HEK293 (cell line): ENCODE results near the gene CACNA2D4.
A peak's percentile ranks its signal among the peaks of the same experiment; 100 is the strongest.

Source experiments
- CTCF ChIA-PET: fragments of 350-600 bp; formaldehyde crosslinking; extraction: SDS; loops from one replicate; lab custom pipeline; 2021; ENCODE audit warnings: antibody characterized with exemption; lab: Yijun Ruan, JAX
- POLR2A ChIA-PET: fragments of 300-600 bp; formaldehyde crosslinking; extraction: SDS; loops from one replicate; lab custom pipeline; 2020; ENCODE audit warnings: antibody characterized with exemption, inconsistent platforms; lab: Yijun Ruan, JAX
- H3K27ac ChIP-seq: fragments of 200-500 bp; sonication (Bioruptor generic); 2 replicates; pipeline ENCODE4 v1.5.1; 2014; ENCODE audit warnings: low read depth, low read length, control low read depth, inconsistent platforms; ENCODE audit errors: extremely low read depth
- H3K36me3 ChIP-seq, 2 experiments: fragments of 200-500 bp in 1 of 2; sonication (Bioruptor generic) in 1 of 2; 1 replicate in 1 of 2; 2 replicates in 1 of 2; pipeline ENCODE4 v1.5.1; 2014 to 2017; ENCODE audit warnings: inconsistent platforms in 2 of 2, low read length in 2 of 2; ENCODE audit not compliant: control insufficient read depth in 2 of 2, insufficient read depth in 1 of 2
- H3K4me1 ChIP-seq: fragments of 200-500 bp; sonication (Bioruptor generic); 2 replicates; pipeline ENCODE4 v1.5.1; 2014; ENCODE audit warnings: mild to moderate bottlenecking, low read length, inconsistent platforms; ENCODE audit not compliant: control insufficient read depth, insufficient read depth
- H3K4me3 ChIP-seq: 2 replicates; pipeline ENCODE4 v1.5.1; 2011; ENCODE audit warnings: low read depth, mild to moderate bottlenecking, control low read depth, low read length, moderate library complexity
- H3K9me3 ChIP-seq: fragments of 200-500 bp; sonication (Bioruptor generic); 2 replicates; pipeline ENCODE4 v1.5.1; 2014; ENCODE audit warnings: low read depth, low read length, inconsistent platforms; ENCODE audit not compliant: control insufficient read depth, insufficient read depth
- BCL11B ChIP-seq: fragments of 450-650 bp; formaldehyde crosslinking; IDR thresholded peaks from 2 replicates; pipeline ENCODE4 v1.5.1; 2016; ENCODE audit warnings: low read depth, missing biosample characterization, missing genetic modification characterization
- GLI4 ChIP-seq: fragments of 450-650 bp; formaldehyde crosslinking; IDR thresholded peaks from 2 replicates; pipeline ENCODE4 v1.5.1; 2016; ENCODE audit warnings: missing biosample characterization, missing genetic modification characterization
- GLIS1 ChIP-seq: fragments of 450-650 bp; formaldehyde crosslinking; IDR thresholded peaks from 2 replicates; pipeline ENCODE4 v1.5.1; 2016; ENCODE audit warnings: missing biosample characterization, missing genetic modification characterization
- INSM2 ChIP-seq: fragments of 450-650 bp; formaldehyde crosslinking; IDR thresholded peaks from 2 replicates; pipeline ENCODE4 v1.5.1; 2016; ENCODE audit warnings: missing biosample characterization, missing genetic modification characterization
- MZF1 ChIP-seq: fragments of 450-650 bp; formaldehyde crosslinking; IDR thresholded peaks from 2 replicates; pipeline ENCODE4 v1.5.1; 2017; ENCODE audit warnings: missing biosample characterization, missing genetic modification characterization, borderline replicate concordance
- PRDM1 ChIP-seq: fragments of 450-650 bp; formaldehyde crosslinking; IDR thresholded peaks from 2 replicates; pipeline ENCODE4; 2016; ENCODE audit warnings: missing biosample characterization, missing genetic modification characterization
- REPIN1 ChIP-seq: fragments of 450-650 bp; formaldehyde crosslinking; IDR thresholded peaks from 2 replicates; pipeline ENCODE4 v1.5.1; 2017; ENCODE audit warnings: missing biosample characterization, missing genetic modification characterization, low read depth
- REST ChIP-seq: fragments of 450-650 bp; formaldehyde crosslinking; IDR thresholded peaks from 2 replicates; pipeline ENCODE4 v1.5.1; 2016; ENCODE audit warnings: missing biosample characterization, missing genetic modification characterization
- SP3 ChIP-seq: fragments of 450-650 bp; formaldehyde crosslinking; IDR thresholded peaks from 2 replicates; pipeline ENCODE4 v1.5.1; 2016; ENCODE audit warnings: missing biosample characterization, missing genetic modification characterization
- ZBTB1 ChIP-seq: fragments of 450-650 bp; formaldehyde crosslinking; IDR thresholded peaks from 2 replicates; pipeline ENCODE4 v1.5.1; 2016; ENCODE audit warnings: missing biosample characterization, missing genetic modification characterization
- ZIC2 ChIP-seq: fragments of 450-650 bp; formaldehyde crosslinking; IDR thresholded peaks from 2 replicates; pipeline ENCODE4 v1.5.1; 2016; ENCODE audit warnings: missing biosample characterization, missing genetic modification characterization
- ZNF133 ChIP-seq: fragments of 450-650 bp; formaldehyde crosslinking; IDR thresholded peaks from 2 replicates; pipeline ENCODE4 v1.5.1; 2016; ENCODE audit warnings: missing biosample characterization, missing genetic modification characterization
- ZNF155 ChIP-seq: fragments of 450-650 bp; formaldehyde crosslinking; IDR thresholded peaks from 2 replicates; pipeline ENCODE4 v1.5.1; 2016; ENCODE audit warnings: missing biosample characterization, missing genetic modification characterization
- ZNF16 ChIP-seq: fragments of 450-650 bp; formaldehyde crosslinking; IDR thresholded peaks from 2 replicates; pipeline ENCODE4 v1.5.1; 2016; ENCODE audit warnings: low read depth, missing biosample characterization, missing genetic modification characterization
- ZNF274 ChIP-seq, 2 experiments: fragments of 200-500 bp in 1 of 2; fragments of 450-650 bp in 1 of 2; sonication (Bioruptor generic) in 1 of 2; formaldehyde crosslinking in 1 of 2; IDR thresholded peaks; 2 replicates each; pipeline versions ENCODE4 v1.5.1 to v1.6.1; 2014 to 2016; ENCODE audit warnings: borderline replicate concordance in 1 of 2, inconsistent platforms in 1 of 2, low read length in 1 of 2, missing biosample characterization in 1 of 2, missing genetic modification characterization in 1 of 2
- ZNF514 ChIP-seq: fragments of 450-650 bp; formaldehyde crosslinking; IDR thresholded peaks from 2 replicates; pipeline ENCODE4 v1.5.1; 2016; ENCODE audit warnings: missing biosample characterization, missing genetic modification characterization
- ZNF624 ChIP-seq: fragments of 450-650 bp; formaldehyde crosslinking; IDR thresholded peaks from 2 replicates; pipeline ENCODE4 v1.5.1; 2017; ENCODE audit warnings: missing biosample characterization, missing genetic modification characterization
- ZNF629 ChIP-seq: fragments of 450-650 bp; formaldehyde crosslinking; IDR thresholded peaks from 2 replicates; pipeline ENCODE4 v1.5.1; 2017; ENCODE audit warnings: missing biosample characterization, missing genetic modification characterization
- ZNF677 ChIP-seq: fragments of 450-650 bp; IDR thresholded peaks from 2 replicates; pipeline ENCODE4 v1.5.0; 2018; ENCODE audit warnings: missing biosample characterization, mild to moderate bottlenecking, missing genetic modification characterization, moderate library complexity
- ZNF701 ChIP-seq: fragments of 450-650 bp; formaldehyde crosslinking; IDR thresholded peaks from 2 replicates; pipeline ENCODE4 v1.5.1; 2016; ENCODE audit warnings: missing biosample characterization, missing genetic modification characterization
- ZNF707 ChIP-seq: fragments of 450-650 bp; formaldehyde crosslinking; IDR thresholded peaks from 2 replicates; pipeline ENCODE4 v1.5.1; 2016; ENCODE audit warnings: missing biosample characterization, missing genetic modification characterization

The CACNA2D4 gene

GRCh38 chr12:1830981-1831963 lies 87.2 kb downstream of the CACNA2D4 start:
- no peaks in the 10 kb centered on the region for H3K36me3 ChIP-seq
- no peaks in the 10 kb centered on the region for H3K4me1 ChIP-seq
- no peak overlapping the region for H3K4me3 ChIP-seq
- POLR2A ChIA-PET, result no interaction called here
- no peaks in the 10 kb centered on the region for H3K9me3 ChIP-seq
- H3K27ac ChIP-seq, result no peak overlapping the region
- TF ChIP-seq ZNF514 (tag by site-specific recombination) (no peak), ZNF677 (tag by site-specific recombination) (no peak), REST (peak; percentile 94), ZNF624 (tag by site-specific recombination) (no peak)
- CTCF ChIA-PET, result interaction anchor here (0.6 kb wide), 1 partner anchor 460 kb away, joined by 4 read pairs; no protein-coding TSS in a partner anchor

GRCh38 chr12:1830401-1830845 lies 88.0 kb downstream of the CACNA2D4 start:
- Histone ChIP-seq H3K4me3 (no peak overlapping the region), H3K27ac (no peak overlapping the region), H3K36me3 (no peaks in the 10 kb centered on the region), H3K9me3 (no peaks in the 10 kb centered on the region), H3K4me1 (no peaks in the 10 kb centered on the region)
- CTCF ChIA-PET, result no interaction called here
- POLR2A ChIA-PET, result no interaction called here
- TF ChIP-seq PRDM1 (tag by site-specific recombination) (no peak), ZNF133 (tag by site-specific recombination) (no peak), ZNF629 (tag by site-specific recombination) (no peak), REPIN1 (tag by site-specific recombination) (no peak), ZIC2 (tag by site-specific recombination) (peak; percentile 93), GLIS1 (tag by site-specific recombination) (peak; percentile 93), ZNF16 (tag by site-specific recombination) (no peak)

GRCh38 chr12:1829306-1829900 lies 89.0 kb downstream of the CACNA2D4 start:
- ChIA-PET POLR2A (no interaction called here), CTCF (interaction anchor here (0.6 kb wide), 1 partner anchor 532 kb away, joined by 3 read pairs; no protein-coding TSS in a partner anchor)
- H3K36me3 ChIP-seq, result no peaks in the 10 kb centered on the region
- no peaks in the 10 kb centered on the region for H3K4me1 ChIP-seq
- H3K4me3 ChIP-seq, result no peak overlapping the region
- H3K27ac ChIP-seq, result no peak overlapping the region
- no peaks in the 10 kb centered on the region for H3K9me3 ChIP-seq
- TF ChIP-seq INSM2 (no peak), GLIS1 (tag by site-specific recombination) (no peak), ZNF155 (tag by site-specific recombination) (no peak), REST (no peak), ZNF701 (tag by site-specific recombination) (no peak), ZIC2 (tag by site-specific recombination) (no peak), MZF1 (tag by site-specific recombination) (no peak), ZNF274 (IDR thresholded peaks at IDR 0.05; ENCODE audit: low read length) (no peak), ZNF274 (tag by site-specific recombination; IDR thresholded peaks at IDR 0.05; ENCODE audit: borderline replicate concordance) (no peak), BCL11B (tag by site-specific recombination) (no peak), ZBTB1 (tag by site-specific recombination) (no peak), GLI4 (tag by site-specific recombination) (no peak), ZNF707 (tag by site-specific recombination) (no peak), SP3 (tag by site-specific recombination) (no peak)
